RWPE1 (cell line): ENCODE measurements around the gene EID2B.

ENCODE experiments used
- CTCF ChIA-PET: fragments of 350-600 bp; sonication (Branson Sonifier 250); formaldehyde crosslinking; extraction: SDS; loops from one replicate; lab custom pipeline; 2021; lab: Yijun Ruan, JAX
- POLR2A ChIA-PET: fragments of 400-600 bp; formaldehyde crosslinking; extraction: SDS; loops from one replicate; lab custom pipeline; 2020; ENCODE audit warnings: antibody characterized with exemption; ENCODE audit not compliant: low non-redundant PET; lab: Yijun Ruan, JAX
- DNase-seq: peaks from one replicate; pipeline ENCODE4 v3.0.0; 2012; ENCODE audit warnings: low spot score
- H3K27ac ChIP-seq: fragments of 450-650 bp; 2 replicates; pipeline ENCODE4 v1.5.1; 2017
- CTCF ChIP-seq: fragments of 450-650 bp; conservative IDR thresholded peaks from 2 replicates; pipeline ENCODE4 v1.5.1; 2017; ENCODE audit warnings: low read depth, mild to moderate bottlenecking

EID2B gene

GRCh38 chr19:39557811-39558623, 25.4 kb upstream of the EID2B start:
- TF ChIP-seq CTCF = no peak
- no peak for DNase-seq
- CTCF ChIA-PET = no interaction called here
- no peak overlapping the region for H3K27ac ChIP-seq
- POLR2A ChIA-PET = no interaction called here

- no peak for TF ChIP-seq CTCF
- ChIA-PET CTCF (no interaction called here), POLR2A (no interaction called here)
- DNase-seq = no peak
- H3K27ac ChIP-seq = no peak overlapping the region
Observed at GRCh38 chr19:39555883-39556282, 23.2 kb upstream of the EID2B start.

- ChIA-PET POLR2A (no interaction called here), CTCF (interaction anchor here (0.6 kb wide), 1 partner anchor 8 kb away, joined by 3 read pairs; no protein-coding TSS in a partner anchor)
- H3K27ac ChIP-seq = no peak overlapping the region
- no peak for TF ChIP-seq CTCF
- DNase-seq = no peak
Observed at GRCh38 chr19:39554701-39555311, 22.2 kb upstream of the EID2B start.

- H3K27ac ChIP-seq = no peak overlapping the region
- POLR2A ChIA-PET = no interaction called here
- DNase-seq = no peak
- no peak for TF ChIP-seq CTCF
- CTCF ChIA-PET = no interaction called here
Observed at GRCh38 chr19:39553082-39553652, 20.5 kb upstream of the EID2B start.

DNA sequence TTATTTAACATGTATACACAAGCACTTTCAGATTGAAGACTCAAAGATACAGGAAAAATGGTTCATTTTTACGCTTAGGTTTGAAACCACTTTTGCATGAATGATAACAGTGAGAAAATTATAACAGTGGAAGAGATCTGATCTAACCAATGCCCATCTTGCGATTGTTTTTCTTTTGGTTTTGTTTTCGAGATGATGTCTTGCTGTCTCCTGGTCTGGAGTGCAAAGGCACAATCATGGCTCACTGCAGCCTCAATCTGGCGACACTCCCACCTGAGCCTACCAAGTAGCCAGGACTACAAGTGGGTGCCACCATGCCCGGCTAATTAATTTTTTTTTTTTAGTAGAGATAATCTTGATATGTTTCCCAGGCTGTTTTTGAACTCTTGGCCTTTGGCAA, 17.5 kb upstream of the EID2B start:
- ChIA-PET POLR2A (no interaction called here), CTCF (no interaction called here)
- TF ChIP-seq CTCF = no peak
- H3K27ac ChIP-seq = no peak overlapping the region
- DNase-seq = no peak

GRCh38 chr19:39546599-39546998, 13.9 kb upstream of the EID2B start:
- CTCF ChIA-PET = interaction anchor here (0.7 to 1.5 kb wide), 2 partner anchors 14 to 106 kb away, joined by 3 to 4 read pairs; partner anchors contain the start of gene EID2B
- POLR2A ChIA-PET = no interaction called here
- H3K27ac ChIP-seq = no peak overlapping the region
- TF ChIP-seq CTCF = no peak
- no peak for DNase-seq
